ENCODE data around the gene PATJ. TPM values are rescaled to one million over a fixed set of nuclear protein-coding genes. Genes with fewer than 3 reads are reported as not detected.

Gene PATJ
- total and polyA plus RNA-seq, 2 experiments from 2014 or later = 35.3 to 68.4 TPM

- no peak for TF ChIP-seq ZNF462 (CRISPR knock-in tag; IDR thresholded peaks at IDR 0.05)
Measured at GRCh38 chr1:61956784-61957183, 214.5 kb downstream of the PATJ start (continued).

- peaks cover 23% of the 10 kb centered on the region for H3K4me1 Mint-ChIP-seq
- DNase-seq (ENCODE audit: low spot score) (no peak), ATAC-seq (no peak)
- Histone ChIP-seq H4K20me1 (replicated peaks; ENCODE audit: insufficient read depth) (no peaks in the 10 kb centered on the region), H3K4me3 (no peak overlapping the region), H3K9me2 (ENCODE audit: insufficient read depth) (no peaks in the 10 kb centered on the region), H3K4me2 (no peak overlapping the region), H3K36me3 (ENCODE audit: insufficient read depth) (no peaks in the 10 kb centered on the region), H3K4me1 (ENCODE audit: insufficient read depth) (peaks cover 27% of the 10 kb centered on the region), H3K27ac (ENCODE audit: low read depth) (no peak overlapping the region), H3K27me3 (ENCODE audit: insufficient read depth) (no peaks in the 10 kb centered on the region), H3K79me2 (replicated peaks; ENCODE audit: insufficient read depth) (no peaks in the 10 kb centered on the region), H3F3A (replicated peaks; ENCODE audit: low read depth) (no peaks in the 10 kb centered on the region), H2AFZ (no peak overlapping the region)
- peaks cover 11% of the 10 kb centered on the region; the same call in 2 of the 3 replicates for H3K36me3 Mint-ChIP-seq (ENCODE audit: low read depth)
- no peak overlapping the region for H3K4me3 Mint-ChIP-seq
- TF ChIP-seq EZH2phosphoT487 (IDR thresholded peaks at IDR 0.05; ENCODE audit: unreplicated experiment) (no peak), ZNF462 (CRISPR knock-in tag; IDR thresholded peaks at IDR 0.05) (no peak), POLR2AphosphoS5 (IDR thresholded peaks at IDR 0.05; ENCODE audit: low read depth) (no peak), ZNF331 (CRISPR knock-in tag; IDR thresholded peaks at IDR 0.05; ENCODE audit: low read depth) (no peak), JUNB (IDR thresholded peaks at IDR 0.05; ENCODE audit: unreplicated experiment) (no peak), STAT1 (IDR thresholded peaks at IDR 0.05; ENCODE audit: unreplicated experiment) (no peak)
- TF ChIP-seq, protein P1, sequence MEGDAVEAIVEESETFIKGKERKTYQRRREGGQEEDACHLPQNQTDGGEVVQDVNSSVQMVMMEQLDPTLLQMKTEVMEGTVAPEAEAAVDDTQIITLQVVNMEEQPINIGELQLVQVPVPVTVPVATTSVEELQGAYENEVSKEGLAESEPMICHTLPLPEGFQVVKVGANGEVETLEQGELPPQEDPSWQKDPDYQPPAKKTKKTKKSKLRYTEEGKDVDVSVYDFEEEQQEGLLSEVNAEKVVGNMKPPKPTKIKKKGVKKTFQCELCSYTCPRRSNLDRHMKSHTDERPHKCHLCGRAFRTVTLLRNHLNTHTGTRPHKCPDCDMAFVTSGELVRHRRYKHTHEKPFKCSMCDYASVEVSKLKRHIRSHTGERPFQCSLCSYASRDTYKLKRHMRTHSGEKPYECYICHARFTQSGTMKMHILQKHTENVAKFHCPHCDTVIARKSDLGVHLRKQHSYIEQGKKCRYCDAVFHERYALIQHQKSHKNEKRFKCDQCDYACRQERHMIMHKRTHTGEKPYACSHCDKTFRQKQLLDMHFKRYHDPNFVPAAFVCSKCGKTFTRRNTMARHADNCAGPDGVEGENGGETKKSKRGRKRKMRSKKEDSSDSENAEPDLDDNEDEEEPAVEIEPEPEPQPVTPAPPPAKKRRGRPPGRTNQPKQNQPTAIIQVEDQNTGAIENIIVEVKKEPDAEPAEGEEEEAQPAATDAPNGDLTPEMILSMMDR (conservative IDR thresholded peaks at IDR 0.05; ENCODE audit: low read depth in 2 of 2) = no peak
- no peak overlapping the region for H3K27ac Mint-ChIP-seq
- no peaks in the 10 kb centered on the region; the same call in 2 of the 3 replicates for H3K9me3 Mint-ChIP-seq
- no peaks in the 10 kb centered on the region for H3K27me3 Mint-ChIP-seq (ENCODE audit: insufficient read depth, low read depth, poor library complexity)
Measured at GRCh38 chr1:61961009-61961408, 218.7 kb downstream of the PATJ start.
